Measurements from ENCODE around the gene COL18A1. TPM values are rescaled to one million over a fixed set of nuclear protein-coding genes. Genes with fewer than 3 reads are reported as not detected.

Gene COL18A1
- total RNA-seq, 1 donor from 2014 or later, result 271 TPM

- peaks cover 20% of the 10 kb centered on the region for H3K27me3 Mint-ChIP-seq
- peaks cover 39% of the 10 kb centered on the region for H3K4me1 Mint-ChIP-seq (ENCODE audit: low read depth)
- no peak for TF ChIP-seq CTCF (IDR thresholded peaks at IDR 0.05; ENCODE audit: unreplicated experiment)
- H3K36me3 Mint-ChIP-seq (ENCODE audit: insufficient read depth), result peaks cover 5% of the 10 kb centered on the region
- DNase-seq (ENCODE audit: low spot score, unreplicated experiment), result no peak
- peaks cover 8% of the 10 kb centered on the region for H3K9me3 Mint-ChIP-seq (ENCODE audit: low read depth)
- H3K27ac Mint-ChIP-seq, result no peak overlapping the region
- H3K4me3 Mint-ChIP-seq (ENCODE audit: low read depth), result no peak overlapping the region
Measured at GRCh38 chr21:45405271-45405818, 380 bp downstream of the COL18A1 start.

- no peak for DNase-seq (ENCODE audit: low spot score, unreplicated experiment)
- H3K27ac Mint-ChIP-seq, result peak overlapping the region; percentile 90
- H3K27me3 Mint-ChIP-seq, result peaks cover 19% of the 10 kb centered on the region
- H3K4me3 Mint-ChIP-seq (ENCODE audit: low read depth), result peak overlapping the region; percentile 69
- H3K9me3 Mint-ChIP-seq (ENCODE audit: low read depth), result peaks cover 7% of the 10 kb centered on the region
- H3K36me3 Mint-ChIP-seq (ENCODE audit: insufficient read depth), result peaks cover 4% of the 10 kb centered on the region
- H3K4me1 Mint-ChIP-seq (ENCODE audit: low read depth), result peaks cover 46% of the 10 kb centered on the region
- TF ChIP-seq CTCF (IDR thresholded peaks at IDR 0.05; ENCODE audit: unreplicated experiment), result no peak
Measured at GRCh38 chr21:45405819-45406762, 1.1 kb downstream of the COL18A1 start.

- Mint-ChIP-seq H3K9me3 (ENCODE audit: low read depth) (no peaks in the 10 kb centered on the region), H3K4me1 (ENCODE audit: low read depth) (peaks cover 54% of the 10 kb centered on the region), H3K4me3 (ENCODE audit: low read depth) (peak overlapping the region; percentile 69), H3K27ac (peak overlapping the region; percentile 90), H3K27me3 (peaks cover 14% of the 10 kb centered on the region), H3K36me3 (ENCODE audit: insufficient read depth) (no peaks in the 10 kb centered on the region)
- no peak for DNase-seq (ENCODE audit: low spot score, unreplicated experiment)
- TF ChIP-seq CTCF (IDR thresholded peaks at IDR 0.05; ENCODE audit: unreplicated experiment), result no peak
Measured at GRCh38 chr21:45406801-45407628, 2.0 kb downstream of the COL18A1 start.

- Mint-ChIP-seq H3K36me3 (ENCODE audit: insufficient read depth) (no peaks in the 10 kb centered on the region), H3K27me3 (peaks cover 14% of the 10 kb centered on the region), H3K9me3 (ENCODE audit: low read depth) (no peaks in the 10 kb centered on the region), H3K4me3 (ENCODE audit: low read depth) (peak overlapping the region; percentile 69), H3K4me1 (ENCODE audit: low read depth) (peaks cover 55% of the 10 kb centered on the region), H3K27ac (peak overlapping the region; percentile 77)
- TF ChIP-seq CTCF (IDR thresholded peaks at IDR 0.05; ENCODE audit: unreplicated experiment), result peak; percentile 42
- no peak for DNase-seq (ENCODE audit: low spot score, unreplicated experiment)
Measured at GRCh38 chr21:45407629-45408247, 2.8 kb downstream of the COL18A1 start.

Measured in progenitor cell of endocrine pancreas (in vitro differentiated cells).